ENCODE measurements around the gene MRGPRG.

MRGPRG gene

DNA sequence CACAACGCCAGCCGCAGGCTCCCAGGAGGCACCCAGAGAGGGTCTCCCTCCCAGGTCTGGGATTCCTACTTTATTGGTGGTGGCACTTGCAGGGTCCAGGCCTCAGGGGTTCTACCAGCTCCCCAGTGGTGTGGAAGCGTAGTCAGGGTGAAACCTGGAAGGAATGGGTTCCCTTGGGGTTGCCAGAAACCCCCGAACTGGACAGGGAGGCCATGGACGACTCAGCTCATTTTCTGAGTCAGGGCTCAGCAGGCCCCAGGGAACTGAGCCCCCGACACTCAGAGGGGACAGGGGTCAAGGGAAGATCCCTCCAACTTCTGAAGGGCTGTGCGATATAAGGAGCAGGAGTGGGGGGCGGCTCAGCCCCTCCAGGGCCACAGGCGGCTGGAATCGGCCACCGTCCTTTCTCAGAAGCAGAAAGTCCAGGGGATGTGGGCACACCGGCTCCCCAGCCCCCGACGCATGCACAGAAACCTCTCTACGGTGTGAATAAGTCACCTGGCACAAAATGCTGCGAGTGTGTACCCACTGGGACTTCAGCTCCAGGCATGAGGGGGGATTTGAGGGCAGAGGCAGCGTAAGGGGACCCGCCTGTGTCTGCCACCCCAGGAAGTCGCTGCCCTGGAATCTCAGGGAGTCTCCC is 25.1 kb downstream of the MRGPRG start:
- TF ChIP-seq, protein P1, sequence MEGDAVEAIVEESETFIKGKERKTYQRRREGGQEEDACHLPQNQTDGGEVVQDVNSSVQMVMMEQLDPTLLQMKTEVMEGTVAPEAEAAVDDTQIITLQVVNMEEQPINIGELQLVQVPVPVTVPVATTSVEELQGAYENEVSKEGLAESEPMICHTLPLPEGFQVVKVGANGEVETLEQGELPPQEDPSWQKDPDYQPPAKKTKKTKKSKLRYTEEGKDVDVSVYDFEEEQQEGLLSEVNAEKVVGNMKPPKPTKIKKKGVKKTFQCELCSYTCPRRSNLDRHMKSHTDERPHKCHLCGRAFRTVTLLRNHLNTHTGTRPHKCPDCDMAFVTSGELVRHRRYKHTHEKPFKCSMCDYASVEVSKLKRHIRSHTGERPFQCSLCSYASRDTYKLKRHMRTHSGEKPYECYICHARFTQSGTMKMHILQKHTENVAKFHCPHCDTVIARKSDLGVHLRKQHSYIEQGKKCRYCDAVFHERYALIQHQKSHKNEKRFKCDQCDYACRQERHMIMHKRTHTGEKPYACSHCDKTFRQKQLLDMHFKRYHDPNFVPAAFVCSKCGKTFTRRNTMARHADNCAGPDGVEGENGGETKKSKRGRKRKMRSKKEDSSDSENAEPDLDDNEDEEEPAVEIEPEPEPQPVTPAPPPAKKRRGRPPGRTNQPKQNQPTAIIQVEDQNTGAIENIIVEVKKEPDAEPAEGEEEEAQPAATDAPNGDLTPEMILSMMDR (IDR thresholded peaks at IDR 0.05) = no peak
- no peak overlapping the region for H3K27ac ChIP-seq
- DNase-seq (ENCODE audit: low spot score) = peak; percentile 47
- no peak overlapping the region for H3K4me3 ChIP-seq

DNA sequence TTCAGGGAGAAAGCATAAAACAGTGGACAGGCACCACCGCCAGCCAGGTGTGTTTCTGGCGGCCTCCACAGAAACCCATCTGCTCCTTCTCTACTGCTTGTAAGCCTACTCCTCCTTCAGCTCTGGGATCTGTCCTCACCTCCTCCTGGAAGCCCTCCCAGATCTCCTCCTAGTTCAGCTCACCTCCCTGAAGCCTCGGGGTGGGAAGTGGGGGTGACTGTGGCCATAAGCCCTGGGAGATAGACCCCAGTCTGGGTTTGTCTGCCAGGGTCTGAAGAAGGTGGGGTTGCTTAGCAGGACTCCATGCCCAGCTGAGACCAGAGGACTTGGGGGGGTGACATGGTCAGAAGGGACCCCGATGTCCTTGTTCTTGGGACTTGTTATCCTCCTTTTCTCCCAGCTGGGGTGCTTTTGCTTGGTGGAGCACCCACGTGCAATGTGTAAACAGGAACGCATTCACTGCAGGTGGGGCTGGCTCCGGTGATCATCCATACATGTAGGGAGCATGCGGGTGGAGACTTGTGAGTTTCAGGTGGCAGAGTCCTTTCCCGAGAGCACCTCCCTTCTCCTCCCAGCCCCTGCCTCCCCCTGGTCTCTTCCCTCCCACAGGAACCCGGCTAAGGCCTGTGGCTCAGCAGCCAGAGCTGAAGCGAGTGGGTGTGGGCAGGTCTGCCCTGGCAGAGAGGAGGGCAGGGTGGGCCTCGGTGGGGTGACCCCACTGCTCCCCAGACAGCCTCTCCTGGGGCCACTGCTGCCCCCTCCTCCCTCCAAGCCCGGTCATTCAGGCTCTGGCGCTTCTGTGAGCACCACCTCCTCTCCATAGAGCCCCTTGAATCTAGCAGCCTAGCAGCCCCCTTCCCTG is 25.9 kb downstream of the MRGPRG start:
- Histone ChIP-seq H3K27ac (no peak overlapping the region), H3K4me3 (no peak overlapping the region)
- TF ChIP-seq, protein P1 (IDR thresholded peaks at IDR 0.05) = no peak
- DNase-seq (ENCODE audit: low spot score) = peak; percentile 54

DNA sequence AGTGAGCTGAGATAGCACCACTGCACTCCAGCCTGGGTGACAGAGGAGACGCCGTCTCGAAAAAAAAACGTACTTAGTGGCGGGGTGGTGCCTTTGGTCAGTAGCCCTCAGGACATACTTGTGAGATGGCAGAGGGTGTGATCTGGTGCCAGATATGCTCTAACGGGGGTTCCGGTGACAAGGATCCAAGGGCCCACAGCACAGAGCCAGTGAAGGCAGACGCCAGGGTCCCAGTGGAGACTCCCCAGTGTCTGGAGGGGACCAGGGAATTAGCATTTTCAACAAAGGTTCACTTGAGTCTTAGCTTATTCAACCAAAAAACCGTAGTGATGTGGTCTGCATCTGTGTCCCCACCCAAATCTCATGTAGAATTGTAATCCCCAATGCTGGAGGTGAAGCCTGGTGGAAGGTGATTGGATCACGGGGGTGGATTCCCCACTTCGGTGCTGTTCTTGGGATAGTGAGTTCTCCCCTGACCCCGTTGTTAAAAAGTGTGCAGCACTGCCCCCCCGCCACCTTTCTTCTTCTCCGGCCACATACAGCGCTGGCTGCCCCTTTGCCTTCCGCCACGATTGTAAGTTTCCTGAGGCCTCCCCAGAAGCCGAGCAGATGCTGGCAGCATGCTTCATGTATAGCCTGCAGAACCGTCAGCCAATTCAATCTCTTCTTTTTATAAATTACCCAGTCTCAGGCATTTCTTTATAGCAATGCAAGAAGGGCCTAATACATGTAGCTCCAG is 26.9 kb downstream of the MRGPRG start:
- DNase-seq (ENCODE audit: low spot score) = peak; percentile 38
- H3K27ac ChIP-seq = no peak overlapping the region
- TF ChIP-seq, protein P1 (IDR thresholded peaks at IDR 0.05) = no peak

GRCh38 chr11:3190600-3190999 is 28.0 kb downstream of the MRGPRG start:
- TF ChIP-seq, protein P1 (IDR thresholded peaks at IDR 0.05) = no peak
- Histone ChIP-seq H3K4me3 (no peak overlapping the region), H3K27ac (no peak overlapping the region)
- DNase-seq (ENCODE audit: low spot score) = peak; percentile 40

More for the DNA sequence above, 26.9 kb downstream of the MRGPRG start:
- no peak overlapping the region for H3K4me3 ChIP-seq

DNA sequence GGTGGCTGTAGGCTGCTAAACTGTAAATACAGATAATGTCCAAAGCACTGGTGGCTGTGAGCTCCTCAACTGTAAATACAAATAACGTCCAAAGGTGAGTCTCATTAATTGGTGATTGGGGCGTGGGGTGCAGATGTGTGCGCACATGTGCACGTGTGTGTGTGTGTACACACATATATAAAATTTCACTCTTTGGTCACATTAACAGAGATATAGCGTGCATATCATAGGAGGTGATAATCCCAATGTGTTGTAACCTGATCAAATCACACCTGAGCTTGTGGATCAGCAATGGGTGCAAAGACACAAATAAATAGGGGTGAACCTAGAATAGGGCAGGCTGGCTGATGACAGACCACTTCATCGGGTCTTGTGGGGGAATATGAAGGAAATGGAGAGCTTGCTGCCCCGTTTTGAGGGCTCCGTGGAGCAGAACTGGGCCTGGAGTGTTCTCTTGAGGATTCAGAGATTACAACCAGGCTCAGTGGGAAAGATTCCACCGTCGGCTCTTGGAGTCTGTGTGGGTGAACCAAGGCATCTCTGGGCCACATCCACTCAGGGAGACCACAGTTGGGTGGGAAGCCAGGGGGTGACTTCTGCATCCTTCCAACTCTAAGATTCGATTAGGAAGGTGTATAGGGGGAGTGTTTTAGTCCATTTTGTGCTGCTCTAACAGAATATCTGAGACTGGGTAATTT is 28.6 kb downstream of the MRGPRG start:
- DNase-seq (ENCODE audit: low spot score) = peak; percentile 36
- H3K4me3 ChIP-seq = no peak overlapping the region
- no peak overlapping the region for H3K27ac ChIP-seq
- TF ChIP-seq, protein P1 (IDR thresholded peaks at IDR 0.05) = no peak

DNA sequence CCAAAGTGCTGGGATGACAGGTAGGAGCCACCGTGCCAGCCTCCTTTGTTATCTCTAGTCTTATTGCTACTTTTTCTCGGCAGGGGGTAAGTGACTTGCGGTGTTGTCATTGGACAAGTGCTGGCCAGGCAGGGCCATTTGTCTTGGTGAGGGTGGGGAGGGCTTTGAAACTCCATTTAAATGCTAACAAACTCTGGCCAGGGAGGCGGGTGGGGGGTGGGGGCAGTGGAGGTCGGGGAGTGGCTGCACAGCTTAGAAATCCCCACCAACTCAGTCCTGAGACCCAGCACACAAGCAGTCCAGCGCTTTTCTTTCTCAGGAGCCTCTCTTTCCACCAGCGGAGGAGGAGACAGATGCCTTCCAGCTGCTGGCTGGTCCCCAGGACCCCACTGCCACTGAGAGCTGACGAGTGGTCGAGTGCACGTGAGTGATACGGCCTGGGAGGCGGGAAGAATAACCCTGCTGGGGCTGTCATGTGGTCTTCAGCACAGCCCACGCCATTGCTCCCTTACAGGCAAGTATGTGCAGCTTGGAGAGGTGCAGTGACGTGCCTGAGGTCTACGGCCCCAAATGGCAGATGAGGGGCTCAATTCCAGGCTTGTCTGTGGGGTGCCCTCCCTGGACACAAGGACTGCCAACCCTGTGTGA is 29.3 kb downstream of the MRGPRG start:
- DNase-seq (ENCODE audit: low spot score) = peak; percentile 36
- H3K27ac ChIP-seq = no peak overlapping the region
- TF ChIP-seq, protein P1 (IDR thresholded peaks at IDR 0.05) = no peak
- H3K4me3 ChIP-seq = no peak overlapping the region

Measured in coronary artery (tissue), 2 donors.